NB4 (cell line): ENCODE measurements around the gene DSG3.

Experiments used
- MYC ChIP-seq: IDR thresholded peaks from 2 replicates; pipeline ENCODE4 v1.6.1; 2011; ENCODE audit warnings: low read depth, low read length
- TF ChIP-seq, protein P1 (sequence below): IDR thresholded peaks from one replicate; pipeline ENCODE4 v1.5.1; 2012; ENCODE audit warnings: low read depth, low read length
- TF ChIP-seq, protein P2 (sequence below): IDR thresholded peaks from 2 replicates; pipeline ENCODE4 v1.6.1; 2011; ENCODE audit warnings: low read depth, low read length

DNA sequence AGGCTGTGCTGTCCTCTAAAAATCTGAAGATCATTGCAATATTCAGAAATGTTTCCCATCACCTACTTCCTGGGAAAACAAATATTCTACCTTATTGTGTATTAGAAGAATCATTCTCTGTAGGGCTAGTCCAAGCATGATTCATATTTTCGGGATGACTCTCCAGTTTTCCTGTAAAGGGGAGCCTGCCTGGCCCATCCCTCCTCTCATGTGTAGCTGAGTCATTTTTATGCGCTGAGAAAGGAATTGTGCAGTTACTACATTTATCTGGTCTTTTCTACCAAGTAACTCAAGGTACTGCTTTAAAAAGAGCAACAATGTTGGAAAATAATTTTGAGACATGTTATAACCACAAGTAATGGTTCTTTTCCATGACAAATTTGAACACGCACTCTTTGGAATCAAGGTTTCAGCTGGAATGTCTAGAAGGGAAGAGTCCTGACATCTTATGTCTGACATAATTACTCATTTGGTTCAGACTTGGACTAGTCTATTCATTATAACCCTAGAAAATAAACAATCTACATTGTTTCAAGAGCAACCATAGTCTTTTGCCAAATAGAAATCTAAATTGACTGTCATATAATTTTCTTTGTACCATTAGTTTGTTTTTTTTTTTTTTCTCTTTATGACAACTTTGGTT is 6.6 kb downstream of the DSG3 start:
- TF ChIP-seq, protein P1, sequence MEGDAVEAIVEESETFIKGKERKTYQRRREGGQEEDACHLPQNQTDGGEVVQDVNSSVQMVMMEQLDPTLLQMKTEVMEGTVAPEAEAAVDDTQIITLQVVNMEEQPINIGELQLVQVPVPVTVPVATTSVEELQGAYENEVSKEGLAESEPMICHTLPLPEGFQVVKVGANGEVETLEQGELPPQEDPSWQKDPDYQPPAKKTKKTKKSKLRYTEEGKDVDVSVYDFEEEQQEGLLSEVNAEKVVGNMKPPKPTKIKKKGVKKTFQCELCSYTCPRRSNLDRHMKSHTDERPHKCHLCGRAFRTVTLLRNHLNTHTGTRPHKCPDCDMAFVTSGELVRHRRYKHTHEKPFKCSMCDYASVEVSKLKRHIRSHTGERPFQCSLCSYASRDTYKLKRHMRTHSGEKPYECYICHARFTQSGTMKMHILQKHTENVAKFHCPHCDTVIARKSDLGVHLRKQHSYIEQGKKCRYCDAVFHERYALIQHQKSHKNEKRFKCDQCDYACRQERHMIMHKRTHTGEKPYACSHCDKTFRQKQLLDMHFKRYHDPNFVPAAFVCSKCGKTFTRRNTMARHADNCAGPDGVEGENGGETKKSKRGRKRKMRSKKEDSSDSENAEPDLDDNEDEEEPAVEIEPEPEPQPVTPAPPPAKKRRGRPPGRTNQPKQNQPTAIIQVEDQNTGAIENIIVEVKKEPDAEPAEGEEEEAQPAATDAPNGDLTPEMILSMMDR, result no peak
- TF ChIP-seq MYC, result no peak
- TF ChIP-seq, protein P2, sequence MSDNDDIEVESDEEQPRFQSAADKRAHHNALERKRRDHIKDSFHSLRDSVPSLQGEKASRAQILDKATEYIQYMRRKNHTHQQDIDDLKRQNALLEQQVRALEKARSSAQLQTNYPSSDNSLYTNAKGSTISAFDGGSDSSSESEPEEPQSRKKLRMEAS, result no peak
